Panc1 (cell line): ENCODE data around the gene DGKD. TPM values are rescaled to one million over a fixed set of nuclear protein-coding genes. Genes with fewer than 3 reads are reported as not detected.

Experiments used
- ATAC-seq: fragments of 200-7000 bp; cut with Tn5 transposase; 2 replicates; pipeline ENCODE4 v1.9.1; 2020; ENCODE audit warnings: mild to moderate bottlenecking, moderate library complexity
- BruUV-seq: library from RNA; stranded (reverse); fragments of 400-500 nt; replicated peaks from 2 replicates; lab custom pipeline; 2021; lab: Mats Ljungman, UMichigan
- CTCF ChIA-PET: fragments of 300-600 bp; sonication (Branson Sonifier 250); formaldehyde crosslinking; loops from one replicate; lab custom pipeline; 2022; ENCODE audit warnings: antibody characterized with exemption; lab: Charles Lee
- POLR2A ChIA-PET: fragments of 300-600 bp; sonication (Branson Sonifier 250); formaldehyde crosslinking; loops from one replicate; lab custom pipeline; 2022; ENCODE audit warnings: antibody characterized with exemption; lab: Charles Lee
- DNase-seq: peaks from one replicate; pipeline ENCODE4 v3.0.0-alpha.2; 2010; ENCODE audit warnings: low read depth, low spot score
- H3K27ac ChIP-seq: 2 replicates; pipeline ENCODE4 v1.5.1; 2011; ENCODE audit warnings: mild to moderate bottlenecking, low read length, inconsistent platforms
- H3K27me3 ChIP-seq: fragments of 200-500 bp; sonication (Bioruptor generic); 2 replicates; pipeline ENCODE4 v1.6.0; 2014; ENCODE audit warnings: low read length, inconsistent platforms; ENCODE audit not compliant: control insufficient read depth, insufficient read depth
- H3K36me3 ChIP-seq: fragments of 200-500 bp; sonication (Bioruptor generic); 2 replicates; pipeline ENCODE4 v1.5.1; 2014; ENCODE audit warnings: inconsistent platforms, mild to moderate bottlenecking, low read length, moderate library complexity; ENCODE audit not compliant: control insufficient read depth, insufficient read depth
- H3K4me1 ChIP-seq: 2 replicates; pipeline ENCODE4 v1.5.1; 2011; ENCODE audit warnings: inconsistent platforms, mild to moderate bottlenecking, low read length, moderate library complexity; ENCODE audit not compliant: control insufficient read depth, insufficient read depth
- H3K4me3 ChIP-seq, 2 experiments: 2 replicates each; pipeline ENCODE4 v1.5.1; 2011 to 2012; ENCODE audit warnings: low read depth in 2 of 2, low read length in 2 of 2, mild to moderate bottlenecking in 2 of 2, inconsistent platforms in 1 of 2, moderate library complexity in 1 of 2
- H3K9me3 ChIP-seq: fragments of 200-500 bp; sonication (Bioruptor generic); 2 replicates; pipeline ENCODE4 v1.5.1; 2014; ENCODE audit warnings: low read depth, mild to moderate bottlenecking, inconsistent platforms, low read length, moderate library complexity; ENCODE audit not compliant: control insufficient read depth, insufficient read depth
- CTCF ChIP-seq: fragments of 450-650 bp; IDR thresholded peaks from 2 replicates; pipeline ENCODE4 v1.5.1; 2017; ENCODE audit warnings: mild to moderate bottlenecking
- POLR2AphosphoS5 ChIP-seq: IDR thresholded peaks from 2 replicates; pipeline ENCODE4 v1.6.1; 2012; ENCODE audit warnings: mild to moderate bottlenecking, low read depth, low read length, moderate library complexity
- REST ChIP-seq, 2 experiments: IDR thresholded peaks; 2 replicates each; pipeline ENCODE4 v1.6.1; 2011 to 2012; ENCODE audit warnings: low read depth in 2 of 2, control low read depth in 1 of 2, low read length in 1 of 2, mild to moderate bottlenecking in 1 of 2, moderate library complexity in 1 of 2; ENCODE audit not compliant: insufficient read depth in 1 of 2
- SIN3A ChIP-seq: IDR thresholded peaks from 2 replicates; pipeline ENCODE4 v1.6.1; 2012; ENCODE audit warnings: low read depth, mild to moderate bottlenecking, low read length, moderate library complexity, borderline replicate concordance; ENCODE audit not compliant: insufficient read depth
- TCF7L2 ChIP-seq: IDR thresholded peaks from 2 replicates; pipeline ENCODE4 v1.6.1; 2011; ENCODE audit warnings: mild to moderate bottlenecking, low read depth, low read length, inconsistent platforms
- in situ Hi-C: cut with HindIII; loops from 2 replicates; pipeline ENCODE4 v1.10.0; 2016; ENCODE audit warnings: low sequenced_read_pairs, low pct_unique_long_range_greater_than_20kb
- intact Hi-C: fragments of 100-400 bp; cut with micrococcal nuclease; formaldehyde crosslinking; loops from one replicate; pipeline ENCODE4 v1.10.0; 2022; ENCODE audit not compliant: unreplicated experiment
- total RNA-seq: library from RNA; stranded (reverse); gene quantifications from one replicate; pipeline ENCODE4 v1.2.1, GENCODE V29; 2021; ENCODE audit not compliant: unreplicated experiment

DGKD gene
- total RNA-seq, 1 experiment from 2014 or later = 89.0 TPM

- DNase-seq (no peak), ATAC-seq (no peak)
- BruUV-seq = TSS peak; percentile 39
- Histone ChIP-seq H3K4me3 (no peak overlapping the region), H3K27me3 (no peaks in the 10 kb centered on the region), H3K9me3 (no peaks in the 10 kb centered on the region), H3K27ac (no peak overlapping the region), H3K4me1 (no peaks in the 10 kb centered on the region; the same call in 1 of the 2 replicates), H3K36me3 (peaks cover 24% of the 10 kb centered on the region)
- intact Hi-C loops = no loop called here
- in situ Hi-C loops = no loop called here
- ChIA-PET CTCF (no interaction called here), POLR2A (no interaction called here)
- no peak for TF ChIP-seq TCF7L2
- TF ChIP-seq REST (IDR thresholded peaks at IDR 0.05; ENCODE audit: insufficient read depth in 1 of 2, low read depth in 2 of 2, low read length in 1 of 2) = no peak
- TF ChIP-seq SIN3A = no peak
- TF ChIP-seq POLR2AphosphoS5 = no peak
- no peak for TF ChIP-seq CTCF
Observed at GRCh38 chr2:233453916-233454315, 99.6 kb downstream of the DGKD start.

GRCh38 chr2:233455006-233455405 lies 100.7 kb downstream of the DGKD start:
- H3K4me3 ChIP-seq = no peak overlapping the region
- in situ Hi-C loops = no loop called here
- no peak for TF ChIP-seq CTCF
- no peak for TF ChIP-seq POLR2AphosphoS5
- no peak for TF ChIP-seq TCF7L2
- no peak for TF ChIP-seq REST (IDR thresholded peaks at IDR 0.05; ENCODE audit: insufficient read depth in 1 of 2, low read depth in 2 of 2, low read length in 1 of 2)
- TF ChIP-seq SIN3A = no peak
- ChIA-PET POLR2A (no interaction called here), CTCF (no interaction called here)
- intact Hi-C loops = no loop called here
- H3K27ac ChIP-seq = no peak overlapping the region
- BruUV-seq = no TSS peak
- ATAC-seq (no peak), DNase-seq (no peak)
- H3K27me3 ChIP-seq = no peaks in the 10 kb centered on the region
- H3K36me3 ChIP-seq = peaks cover 20% of the 10 kb centered on the region
- H3K4me1 ChIP-seq = no peaks in the 10 kb centered on the region
- H3K9me3 ChIP-seq = no peaks in the 10 kb centered on the region
